HUES64 (cell line): Measurements from ENCODE around the gene OR14C36.

Experiments used
- H3K27ac ChIP-seq: 2 replicates; pipeline ENCODE4 v1.7.0; 2013; ENCODE audit warnings: low read depth, low read length, inconsistent platforms
- H3K27me3 ChIP-seq: 2 replicates; pipeline ENCODE4 v1.6.1; 2013; ENCODE audit warnings: mild to moderate bottlenecking, low read length; ENCODE audit not compliant: insufficient read depth
- H3K36me3 ChIP-seq: 2 replicates; pipeline ENCODE4 v1.6.1; 2013; ENCODE audit warnings: mild to moderate bottlenecking, low read length; ENCODE audit not compliant: insufficient read depth
- H3K4me1 ChIP-seq: 2 replicates; pipeline ENCODE4 v1.6.1; 2013; ENCODE audit warnings: mild to moderate bottlenecking, low read length, moderate library complexity; ENCODE audit not compliant: insufficient read depth
- H3K4me3 ChIP-seq: 2 replicates; pipeline ENCODE4 v1.5.1; 2013; ENCODE audit warnings: mild to moderate bottlenecking, low read length, moderate library complexity
- H3K9ac ChIP-seq: 2 replicates; pipeline ENCODE4 v1.6.1; 2013; ENCODE audit warnings: mild to moderate bottlenecking, low read depth, low read length
- H3K9me3 ChIP-seq: 2 replicates; pipeline ENCODE4 v1.6.1; 2013; ENCODE audit warnings: low read depth, low read length; ENCODE audit not compliant: insufficient read depth
- WGBS: fragments of 150-250, 120-280 bp; methylation state at CpG from one replicate; pipeline ENCODE4 v1.1.7; 2013; ENCODE audit warnings: missing lambda C conversion rate; 5-methylcytosine and 5-hydroxymethylcytosine counted together

OR14C36 gene

GRCh38 chr1:248372394-248372793 is 23.8 kb downstream of the OR14C36 start:
- Histone ChIP-seq H3K4me1 (no peaks in the 10 kb centered on the region), H3K27me3 (no peaks in the 10 kb centered on the region), H3K9ac (no peak overlapping the region), H3K36me3 (no peaks in the 10 kb centered on the region), H3K9me3 (peaks cover 100% of the 10 kb centered on the region), H3K4me3 (no peak overlapping the region), H3K27ac (no peak overlapping the region)
- 72% methylated on average over 5 of the region's 5 CpGs for WGBS

GRCh38 chr1:248373761-248374160 is 25.2 kb downstream of the OR14C36 start:
- H3K9me3 ChIP-seq = peaks cover 99% of the 10 kb centered on the region
- H3K27me3 ChIP-seq = no peaks in the 10 kb centered on the region
- no peaks in the 10 kb centered on the region for H3K4me1 ChIP-seq
- no peak overlapping the region for H3K9ac ChIP-seq
- H3K27ac ChIP-seq = no peak overlapping the region
- H3K36me3 ChIP-seq = no peaks in the 10 kb centered on the region
- no peak overlapping the region for H3K4me3 ChIP-seq
- whole genome bisulfite sequencing = 72% methylated on average over 4 of the region's 4 CpGs

- Histone ChIP-seq H3K27me3 (no peaks in the 10 kb centered on the region), H3K9me3 (peaks cover 99% of the 10 kb centered on the region)
These were observed 26.9 kb downstream of the OR14C36 start, which contains the start of gene OR2T6 for GRCh38 chr1:248375446-248375845. TSS of gene OR2T6 (plus strand) at chr1:248375746. CDS start at chr1:248387609, 11,863 bp downstream.

GRCh38 chr1:248376916-248377315 is 28.3 kb downstream of the OR14C36 start:
- Histone ChIP-seq H3K27ac (no peak overlapping the region), H3K9ac (no peak overlapping the region), H3K9me3 (peaks cover 98% of the 10 kb centered on the region), H3K36me3 (no peaks in the 10 kb centered on the region), H3K27me3 (no peaks in the 10 kb centered on the region), H3K4me3 (no peak overlapping the region), H3K4me1 (no peaks in the 10 kb centered on the region)
- WGBS = 56% methylated on average over 3 of the region's 3 CpGs

More at GRCh38 chr1:248375446-248375845, 26.9 kb downstream of the OR14C36 start, which contains the start of gene OR2T6:
- Histone ChIP-seq H3K4me3 (no peak within 1 kb of the TSS), H3K36me3 (no peaks in the 10 kb centered on the region), H3K9ac (no peak within 1 kb of the TSS), H3K4me1 (no peaks in the 10 kb centered on the region), H3K27ac (no peak within 1 kb of the TSS)

GRCh38 chr1:248380854-248381253 is 32.3 kb downstream of the OR14C36 start:
- H3K27me3 ChIP-seq = no peaks in the 10 kb centered on the region
- H3K4me1 ChIP-seq = no peaks in the 10 kb centered on the region
- H3K9ac ChIP-seq = no peak overlapping the region
- WGBS = 83% methylated on average over 3 of the region's 3 CpGs
- no peak overlapping the region for H3K4me3 ChIP-seq
- peaks cover 76% of the 10 kb centered on the region for H3K9me3 ChIP-seq
- no peaks in the 10 kb centered on the region for H3K36me3 ChIP-seq
- no peak overlapping the region for H3K27ac ChIP-seq

- H3K4me3 ChIP-seq = no peak overlapping the region; the same call in 1 of the 2 replicates
- H3K27ac ChIP-seq = no peak overlapping the region
- 59% methylated on average over 2 of the region's 2 CpGs for WGBS
- no peaks in the 10 kb centered on the region for H3K36me3 ChIP-seq
- no peaks in the 10 kb centered on the region for H3K27me3 ChIP-seq
- H3K9ac ChIP-seq = no peak overlapping the region
- H3K4me1 ChIP-seq = no peaks in the 10 kb centered on the region
- peaks cover 90% of the 10 kb centered on the region for H3K9me3 ChIP-seq
These were observed 39.9 kb downstream of the OR14C36 start for GRCh38 chr1:248388426-248388825.

- H3K4me3 ChIP-seq = no peak overlapping the region
- no peaks in the 10 kb centered on the region for H3K4me1 ChIP-seq
- H3K27ac ChIP-seq = no peak overlapping the region
- no peaks in the 10 kb centered on the region for H3K27me3 ChIP-seq
- no peak overlapping the region for H3K9ac ChIP-seq
- H3K9me3 ChIP-seq = peaks cover 89% of the 10 kb centered on the region
- WGBS = 35% methylated on average over 2 of the region's 2 CpGs
- no peaks in the 10 kb centered on the region for H3K36me3 ChIP-seq
These were observed 44.5 kb downstream of the OR14C36 start for GRCh38 chr1:248393050-248393449.
